Caco-2 (cell line): Measurements from ENCODE around the gene EXD3. TPM values are rescaled to one million over a fixed set of nuclear protein-coding genes. Genes with fewer than 3 reads are reported as not detected.

ENCODE experiments used
- BruUV-seq: library from RNA; stranded (reverse); fragments of 400-500 nt; replicated peaks from 2 replicates; lab custom pipeline; 2021; lab: Mats Ljungman, UMichigan
- CTCF ChIA-PET: fragments of 300-600 bp; sonication (Branson Sonifier 250); formaldehyde crosslinking; loops from one replicate; lab custom pipeline; 2022; ENCODE audit warnings: antibody characterized with exemption; lab: Charles Lee
- POLR2A ChIA-PET: fragments of 300-600 bp; sonication (Branson Sonifier 250); formaldehyde crosslinking; loops from one replicate; lab custom pipeline; 2022; ENCODE audit warnings: antibody characterized with exemption; lab: Charles Lee
- DNase-seq, 2 experiments: peaks; one replicate each; pipeline versions ENCODE4 v3.0.0 to v3.0.0-alpha.2; 2020 to 2022
- H3K27me3 ChIP-seq: replicated peaks from 2 replicates; pipeline ENCODE4 v1.6.0; 2011; ENCODE audit warnings: low read length; ENCODE audit not compliant: control insufficient read depth, insufficient read depth
- H3K36me3 ChIP-seq: 2 replicates; pipeline ENCODE4 v1.5.1; 2011; ENCODE audit warnings: low read length; ENCODE audit not compliant: control insufficient read depth, insufficient read depth
- H3K4me1 ChIP-seq: fragments of 250-450 bp; sonication (Bioruptor Pico); 2 replicates; pipeline ENCODE4 v1.5.1; 2020; ENCODE audit warnings: mild to moderate bottlenecking
- H3K4me3 ChIP-seq: 2 replicates; pipeline ENCODE4 v1.5.1; 2011; ENCODE audit warnings: low read depth, mild to moderate bottlenecking, control low read depth, low read length
- H3K9me3 ChIP-seq: fragments of 250-450 bp; sonication (Bioruptor Pico); 2 replicates; pipeline ENCODE4 v1.5.1; 2020; ENCODE audit warnings: mild to moderate bottlenecking, moderate library complexity
- H3K27ac Mint-ChIP-seq: one replicate; pipeline ENCODE4 v1.8.0; 2022; ENCODE audit warnings: mixed read lengths; ENCODE audit not compliant: unreplicated experiment
- H3K27me3 Mint-ChIP-seq: one replicate; pipeline ENCODE4 v1.8.0; 2022; ENCODE audit warnings: mixed read lengths; ENCODE audit not compliant: insufficient read depth, unreplicated experiment
- H3K36me3 Mint-ChIP-seq: one replicate; pipeline ENCODE4 v1.8.0; 2022; ENCODE audit warnings: mild to moderate bottlenecking, mixed read lengths; ENCODE audit not compliant: insufficient read depth, unreplicated experiment
- H3K4me1 Mint-ChIP-seq: one replicate; pipeline ENCODE4 v1.8.0; 2022; ENCODE audit warnings: low read depth, mixed read lengths; ENCODE audit not compliant: unreplicated experiment
- H3K4me3 Mint-ChIP-seq: one replicate; pipeline ENCODE4 v1.8.0; 2022; ENCODE audit warnings: mild to moderate bottlenecking, moderate library complexity, mixed read lengths; ENCODE audit not compliant: unreplicated experiment
- H3K9me3 Mint-ChIP-seq: one replicate; pipeline ENCODE4 v1.8.0; 2022; ENCODE audit warnings: mixed read lengths; ENCODE audit not compliant: unreplicated experiment
- intact Hi-C: fragments of 100-400 bp; cut with micrococcal nuclease; formaldehyde crosslinking; loops from one replicate; pipeline ENCODE4 v1.10.0; 2022; ENCODE audit not compliant: unreplicated experiment
- total RNA-seq: library from RNA; stranded (reverse); gene quantifications from 2 replicates; pipeline ENCODE4 v1.2.3, GENCODE V29; 2022
- TF ChIP-seq, protein P1 (sequence below), 2 experiments: fragments of 200-600 bp in 1 of 2; IDR thresholded peaks; 1 replicate in 1 of 2; 2 replicates in 1 of 2; pipeline versions ENCODE4 v1.5.1 to v1.8.0; 2011 to 2022; ENCODE audit warnings: antibody characterized with exemption in 1 of 2, control low read depth in 1 of 2, inconsistent platforms in 1 of 2, low read depth in 1 of 2, low read length in 1 of 2, mild to moderate bottlenecking in 1 of 2, moderate library complexity in 1 of 2; ENCODE audit not compliant: insufficient read depth in 1 of 2, severe bottlenecking in 1 of 2, unreplicated experiment in 1 of 2

The EXD3 gene
- total RNA-seq, 1 experiment from 2014 or later: 10.9 TPM

DNA sequence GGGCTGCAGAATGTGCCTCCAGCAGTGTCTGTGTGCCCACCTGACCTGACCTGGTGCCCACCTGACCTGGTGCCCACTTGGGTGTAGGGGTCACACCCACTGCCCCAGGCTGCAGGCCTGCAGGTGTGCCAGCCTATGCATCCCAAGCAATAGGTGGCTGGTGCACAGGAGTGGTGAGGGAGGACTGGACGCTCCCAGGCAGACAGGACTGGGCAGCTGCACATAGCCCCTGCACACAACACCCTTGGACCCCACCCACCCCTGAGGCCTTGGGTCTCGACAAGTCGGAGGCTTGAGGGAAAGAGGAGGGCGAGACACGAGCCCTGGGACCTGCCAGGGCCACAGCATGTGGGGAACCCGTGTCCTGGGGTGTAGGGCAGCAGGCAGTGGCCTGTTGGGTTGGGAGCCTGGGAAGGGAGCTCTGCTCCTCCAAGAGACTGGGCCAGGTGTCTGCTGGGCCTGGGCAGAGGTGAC lies 110.1 kb downstream of the EXD3 start:
- BruUV-seq: no TSS peak
- Mint-ChIP-seq H3K4me1 (no peaks in the 10 kb centered on the region), H3K9me3 (no peaks in the 10 kb centered on the region), H3K27ac (no peak overlapping the region), H3K27me3 (no peaks in the 10 kb centered on the region), H3K36me3 (no peaks in the 10 kb centered on the region), H3K4me3 (no peak overlapping the region)
- Histone ChIP-seq H3K4me1 (peaks cover 58% of the 10 kb centered on the region), H3K9me3 (no peaks in the 10 kb centered on the region), H3K36me3 (no peaks in the 10 kb centered on the region), H3K4me3 (no peak overlapping the region), H3K27me3 (no peaks in the 10 kb centered on the region)
- TF ChIP-seq, protein P1, sequence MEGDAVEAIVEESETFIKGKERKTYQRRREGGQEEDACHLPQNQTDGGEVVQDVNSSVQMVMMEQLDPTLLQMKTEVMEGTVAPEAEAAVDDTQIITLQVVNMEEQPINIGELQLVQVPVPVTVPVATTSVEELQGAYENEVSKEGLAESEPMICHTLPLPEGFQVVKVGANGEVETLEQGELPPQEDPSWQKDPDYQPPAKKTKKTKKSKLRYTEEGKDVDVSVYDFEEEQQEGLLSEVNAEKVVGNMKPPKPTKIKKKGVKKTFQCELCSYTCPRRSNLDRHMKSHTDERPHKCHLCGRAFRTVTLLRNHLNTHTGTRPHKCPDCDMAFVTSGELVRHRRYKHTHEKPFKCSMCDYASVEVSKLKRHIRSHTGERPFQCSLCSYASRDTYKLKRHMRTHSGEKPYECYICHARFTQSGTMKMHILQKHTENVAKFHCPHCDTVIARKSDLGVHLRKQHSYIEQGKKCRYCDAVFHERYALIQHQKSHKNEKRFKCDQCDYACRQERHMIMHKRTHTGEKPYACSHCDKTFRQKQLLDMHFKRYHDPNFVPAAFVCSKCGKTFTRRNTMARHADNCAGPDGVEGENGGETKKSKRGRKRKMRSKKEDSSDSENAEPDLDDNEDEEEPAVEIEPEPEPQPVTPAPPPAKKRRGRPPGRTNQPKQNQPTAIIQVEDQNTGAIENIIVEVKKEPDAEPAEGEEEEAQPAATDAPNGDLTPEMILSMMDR (IDR thresholded peaks at IDR 0.05; ENCODE audit: insufficient read depth in 1 of 2, low read depth in 1 of 2, low read length in 1 of 2, severe bottlenecking in 1 of 2, unreplicated experiment in 1 of 2): no peak
- intact Hi-C loops: no loop called here
- DNase-seq: peak in 1 of 2 experiments; percentile 43
- ChIA-PET POLR2A (interaction anchor here (0.9 to 1.3 kb wide), 2 partner anchors 10 to 19 kb away, joined by 4 read pairs; partner anchors contain the start of gene NRARP), CTCF (interaction anchor here (0.5 to 1.7 kb wide), 2 partner anchors 10 to 18 kb away, joined by 5 to 7 read pairs; partner anchors contain the start of gene NRARP)

DNA sequence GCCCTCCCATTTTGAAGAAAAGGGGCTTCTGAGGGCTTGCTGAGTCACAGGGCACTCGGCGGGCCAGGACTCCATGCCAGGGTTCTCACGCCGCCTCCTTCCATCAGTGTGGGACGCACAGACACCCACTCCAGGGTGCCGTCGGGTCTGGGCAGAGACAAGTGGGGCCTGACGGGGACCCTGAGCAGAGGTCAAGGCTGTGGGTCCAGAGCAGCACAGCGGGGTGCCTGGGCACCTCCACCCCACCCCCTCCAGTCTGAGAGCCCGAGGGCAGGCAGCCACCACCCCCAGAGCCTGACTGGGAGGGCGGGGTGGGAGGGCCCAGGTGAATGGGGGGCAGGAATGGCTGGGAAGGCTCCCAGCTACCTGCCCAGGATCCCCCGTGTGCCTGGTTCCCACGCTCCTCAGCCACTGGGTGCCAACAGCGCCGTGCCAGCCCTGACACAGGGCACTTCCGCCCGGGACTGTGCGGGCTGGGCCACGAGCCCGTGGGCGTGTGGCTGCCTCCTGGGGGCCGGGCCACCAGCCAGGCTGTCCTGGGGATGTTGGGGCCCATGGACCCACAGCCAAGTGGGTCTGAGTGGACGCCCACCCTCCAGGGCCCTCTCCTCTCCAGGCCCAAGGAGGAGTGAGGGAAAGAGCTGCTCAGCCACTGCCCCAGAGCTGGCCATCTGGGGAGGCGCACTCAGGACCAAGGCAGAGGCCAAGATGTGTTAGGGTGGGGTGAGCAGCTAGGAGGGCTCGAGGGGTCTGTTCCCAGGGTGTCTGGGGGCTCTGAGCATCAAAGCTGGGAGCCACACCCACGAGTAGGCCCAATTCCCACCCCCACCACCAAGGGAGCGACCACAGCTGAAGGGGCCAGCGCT lies 110.7 kb downstream of the EXD3 start:
- POLR2A ChIA-PET: interaction anchor here (1.3 kb wide), 2 partner anchors 10 kb away, joined by 4 to 7 read pairs; partner anchors contain the start of gene NRARP
- H3K4me3 ChIP-seq: no peak overlapping the region

More for the DNA sequence above, 110.7 kb downstream of the EXD3 start:
- TF ChIP-seq, protein P1 (IDR thresholded peaks at IDR 0.05; ENCODE audit: insufficient read depth in 1 of 2, low read depth in 1 of 2, low read length in 1 of 2, severe bottlenecking in 1 of 2, unreplicated experiment in 1 of 2): no peak
- no peak overlapping the region for H3K4me3 Mint-ChIP-seq
- H3K4me1 ChIP-seq: peaks cover 63% of the 10 kb centered on the region
- H3K27me3 Mint-ChIP-seq: no peaks in the 10 kb centered on the region
- H3K36me3 Mint-ChIP-seq: no peaks in the 10 kb centered on the region
- no TSS peak for BruUV-seq
- no peaks in the 10 kb centered on the region for H3K36me3 ChIP-seq
- no peaks in the 10 kb centered on the region for H3K9me3 Mint-ChIP-seq
- no peak overlapping the region for H3K27ac Mint-ChIP-seq
- no peak for DNase-seq
- H3K4me1 Mint-ChIP-seq: no peaks in the 10 kb centered on the region
- H3K9me3 ChIP-seq: no peaks in the 10 kb centered on the region
- intact Hi-C loops: no loop called here
- H3K27me3 ChIP-seq: no peaks in the 10 kb centered on the region
- CTCF ChIA-PET: interaction anchor here (1.7 kb wide), 1 partner anchor 10 kb away, joined by 7 read pairs; the partner anchor contains the start of gene NRARP
